Neutrophil (primary cell): Measurements from ENCODE around the gene PAPOLA.
A peak's percentile ranks its signal among the peaks of the same experiment; 100 is the strongest.
"Not testable (repeated sequence)": the region's sequence is repeated elsewhere in the genome, so short reads cannot be mapped to it uniquely, and the experiment has no call there.

Experiments
- H3K27ac ChIP-seq: fragments of 200-600 bp; sonication (generic); 2 replicates; pipeline ENCODE4 v1.5.1; 2016; ENCODE audit warnings: mild to moderate bottlenecking, moderate library complexity
- H3K27me3 ChIP-seq: fragments of 200-600 bp; sonication (generic); 2 replicates; pipeline ENCODE4 v1.6.0; 2016; ENCODE audit warnings: mild to moderate bottlenecking
- H3K36me3 ChIP-seq: fragments of 200-600 bp; sonication (generic); 2 replicates; pipeline ENCODE4 v1.5.1; 2017
- H3K4me1 ChIP-seq, 2 experiments: fragments of 200-600 bp in 1 of 2; sonication (generic) in 1 of 2; 1 replicate in 1 of 2; 2 replicates in 1 of 2; pipeline versions ENCODE4 v1.5.1 to v1.6.1; 2013 to 2016; ENCODE audit warnings: low read depth in 1 of 2, low read length in 1 of 2, mild to moderate bottlenecking in 1 of 2, moderate library complexity in 1 of 2; ENCODE audit not compliant: control insufficient read depth in 1 of 2, insufficient read depth in 1 of 2
- H3K4me3 ChIP-seq, 2 experiments: fragments of 200-600 bp in 1 of 2; sonication (generic) in 1 of 2; 1 replicate in 1 of 2; 2 replicates in 1 of 2; pipeline ENCODE4 v1.5.1; 2013 to 2016; ENCODE audit warnings: low read depth in 1 of 2, low read length in 1 of 2, mild to moderate bottlenecking in 1 of 2, moderate library complexity in 1 of 2
- H3K9me3 ChIP-seq: fragments of 200-600 bp; sonication (generic); 2 replicates; pipeline ENCODE4 v1.5.1; 2016
- CTCF ChIP-seq: fragments of 200-600 bp; sonication (generic); IDR thresholded peaks from 2 replicates; pipeline ENCODE4 v1.5.1; 2016; ENCODE audit warnings: antibody characterized with exemption

PAPOLA gene

GRCh38 chr14:96503306-96503679 is 1.1 kb downstream of the PAPOLA start:
- Histone ChIP-seq H3K27me3 (peaks cover 8% of the 10 kb centered on the region), H3K4me3 (peak overlapping the region; percentile 78 to 81), H3K27ac (peak overlapping the region; percentile 93), H3K36me3 (no peaks in the 10 kb centered on the region), H3K4me1 (peaks cover 39 to 40% of the 10 kb centered on the region in 2 experiments), H3K9me3 (no peaks in the 10 kb centered on the region)
- no peak for TF ChIP-seq CTCF

GRCh38 chr14:96504353-96504752 is 2.2 kb downstream of the PAPOLA start:
- not testable (repeated sequence) for H3K36me3 ChIP-seq, H3K4me3 ChIP-seq, H3K9me3 ChIP-seq, H3K27me3 ChIP-seq
- Histone ChIP-seq H3K4me1 (peaks cover 39 to 40% of the 10 kb centered on the region in 2 experiments), H3K27ac (peak overlapping the region; percentile 19)

GRCh38 chr14:96507723-96508122 is 5.5 kb downstream of the PAPOLA start:
- TF ChIP-seq CTCF, result no peak
- H3K4me1 ChIP-seq, result peaks cover 28 to 30% of the 10 kb centered on the region in 2 experiments
- H3K27me3 ChIP-seq, result no peaks in the 10 kb centered on the region
- no peaks in the 10 kb centered on the region for H3K36me3 ChIP-seq
- no peak overlapping the region for H3K4me3 ChIP-seq
- H3K27ac ChIP-seq, result no peak overlapping the region
- H3K9me3 ChIP-seq, result no peaks in the 10 kb centered on the region

GRCh38 chr14:96508900-96509299 is 6.7 kb downstream of the PAPOLA start:
- Histone ChIP-seq H3K9me3 (no peaks in the 10 kb centered on the region), H3K36me3 (no peaks in the 10 kb centered on the region), H3K4me3 (no peak overlapping the region), H3K27me3 (no peaks in the 10 kb centered on the region), H3K27ac (no peak overlapping the region), H3K4me1 (peaks cover 18 to 24% of the 10 kb centered on the region in 2 experiments)
- no peak for TF ChIP-seq CTCF

- H3K27me3 ChIP-seq, result no peaks in the 10 kb centered on the region
- H3K9me3 ChIP-seq, result no peaks in the 10 kb centered on the region
- no peak overlapping the region for H3K27ac ChIP-seq
- no peak for TF ChIP-seq CTCF
- peaks cover 11 to 17% of the 10 kb centered on the region in 2 experiments for H3K4me1 ChIP-seq
- no peak overlapping the region for H3K4me3 ChIP-seq
- no peaks in the 10 kb centered on the region for H3K36me3 ChIP-seq
These were observed 7.4 kb downstream of the PAPOLA start for GRCh38 chr14:96509457-96510090.

GRCh38 chr14:96511146-96511545 is 9.0 kb downstream of the PAPOLA start:
- no peak overlapping the region for H3K27ac ChIP-seq
- peaks cover 0 to 1% of the 10 kb centered on the region in 2 experiments for H3K4me1 ChIP-seq
- no peaks in the 10 kb centered on the region for H3K36me3 ChIP-seq
- H3K27me3 ChIP-seq, result no peaks in the 10 kb centered on the region
- TF ChIP-seq CTCF, result no peak
- no peak overlapping the region for H3K4me3 ChIP-seq
- H3K9me3 ChIP-seq, result no peaks in the 10 kb centered on the region
